ENCODE results near the gene EFNA2. TPM values are rescaled to one million over a fixed set of nuclear protein-coding genes. Genes with fewer than 3 reads are reported as not detected.

EFNA2 gene
- total RNA-seq, 1 experiment from 2014 or later: 11.4 TPM

DNA sequence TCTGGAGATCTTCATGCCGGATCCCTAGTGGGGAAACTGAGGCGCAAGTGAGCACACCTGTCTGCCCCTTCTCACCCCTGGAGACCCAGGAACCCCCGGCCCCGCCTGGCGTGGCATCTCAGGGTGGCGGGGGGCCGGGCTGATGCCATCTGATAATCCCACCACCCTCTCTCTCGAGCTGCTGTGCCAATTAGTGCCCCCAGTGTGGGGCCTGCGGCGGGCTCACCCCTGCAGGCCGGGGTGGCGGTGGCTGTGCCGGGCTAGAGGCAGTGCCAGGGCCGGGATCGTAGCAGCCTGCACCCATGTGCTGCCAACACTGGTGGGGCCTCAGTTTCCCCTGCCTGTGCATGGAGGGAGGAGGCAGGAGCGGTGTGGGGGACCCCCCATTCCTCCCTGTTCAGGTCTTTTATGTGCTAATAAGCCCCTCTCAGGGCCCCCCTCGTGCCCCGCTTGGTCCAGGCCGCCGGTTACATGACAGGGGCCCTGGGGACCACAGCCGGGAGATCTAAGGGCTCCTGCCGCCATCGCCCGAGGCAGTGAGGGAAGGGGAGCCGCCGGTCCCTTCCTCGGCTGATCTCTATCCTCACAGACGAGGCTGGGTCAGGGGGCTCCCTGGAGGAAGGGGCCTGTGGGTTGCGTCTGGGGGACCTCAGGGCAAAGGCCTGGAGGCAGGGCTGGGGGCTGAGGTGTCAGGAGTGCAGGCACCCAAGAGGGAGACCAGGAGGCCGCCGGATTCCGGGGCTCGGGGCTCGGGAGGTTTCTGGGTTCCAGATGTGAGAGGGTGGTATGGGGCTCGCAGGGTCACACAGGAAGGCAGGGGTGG, 8.3 kb downstream of the EFNA2 start:
- no peak for TF ChIP-seq KAT7 (CRISPR knock-in tag; IDR thresholded peaks at IDR 0.05; ENCODE audit: borderline replicate concordance)
- TF ChIP-seq, protein P1, sequence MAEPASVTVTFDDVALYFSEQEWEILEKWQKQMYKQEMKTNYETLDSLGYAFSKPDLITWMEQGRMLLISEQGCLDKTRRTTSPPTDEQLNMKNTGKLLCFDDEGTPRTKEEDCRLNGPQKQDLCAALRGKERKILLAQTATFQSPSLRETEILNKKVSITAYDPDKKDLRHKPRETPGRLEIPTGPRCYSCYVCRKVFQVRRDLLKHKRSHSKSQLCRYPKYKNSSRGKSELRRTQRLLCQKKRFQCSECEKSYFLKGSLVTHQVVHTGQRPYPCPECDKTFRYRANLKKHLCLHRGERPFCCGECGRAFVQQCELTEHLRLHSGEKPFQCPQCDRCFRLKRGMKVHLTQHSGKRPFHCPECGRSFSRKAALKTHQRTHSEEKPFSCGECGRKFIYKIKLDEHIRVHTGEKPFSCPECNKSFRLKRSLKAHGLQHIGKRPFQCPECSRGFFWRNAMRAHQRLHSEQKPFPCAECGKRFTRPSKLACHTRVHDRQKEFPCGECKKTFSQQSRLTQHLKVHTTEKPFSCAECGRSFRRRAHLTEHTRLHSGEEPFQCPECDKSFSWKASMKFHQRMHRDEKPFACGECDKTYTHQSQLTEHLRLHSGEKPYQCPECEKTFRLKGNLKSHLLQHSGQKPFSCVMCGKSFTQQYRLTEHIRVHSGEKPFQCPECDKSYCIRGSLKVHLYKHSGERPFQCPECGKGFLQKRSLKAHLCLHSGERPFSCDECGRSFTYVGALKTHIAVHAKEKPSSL (CRISPR knock-in tag; conservative IDR thresholded peaks at IDR 0.05): no peak
- TF ChIP-seq, protein P2, sequence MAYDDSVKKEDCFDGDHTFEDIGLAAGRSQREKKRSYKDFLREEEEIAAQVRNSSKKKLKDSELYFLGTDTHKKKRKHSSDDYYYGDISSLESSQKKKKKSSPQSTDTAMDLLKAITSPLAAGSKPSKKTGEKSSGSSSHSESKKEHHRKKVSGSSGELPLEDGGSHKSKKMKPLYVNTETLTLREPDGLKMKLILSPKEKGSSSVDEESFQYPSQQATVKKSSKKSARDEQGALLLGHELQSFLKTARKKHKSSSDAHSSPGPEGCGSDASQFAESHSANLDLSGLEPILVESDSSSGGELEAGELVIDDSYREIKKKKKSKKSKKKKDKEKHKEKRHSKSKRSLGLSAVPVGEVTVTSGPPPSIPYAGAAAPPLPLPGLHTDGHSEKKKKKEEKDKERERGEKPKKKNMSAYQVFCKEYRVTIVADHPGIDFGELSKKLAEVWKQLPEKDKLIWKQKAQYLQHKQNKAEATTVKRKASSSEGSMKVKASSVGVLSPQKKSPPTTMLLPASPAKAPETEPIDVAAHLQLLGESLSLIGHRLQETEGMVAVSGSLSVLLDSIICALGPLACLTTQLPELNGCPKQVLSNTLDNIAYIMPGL (CRISPR knock-in tag; IDR thresholded peaks at IDR 0.05): no peak
- TF ChIP-seq RELA (CRISPR knock-in tag; IDR thresholded peaks at IDR 0.05; ENCODE audit: borderline replicate concordance): no peak
- TF ChIP-seq RORB (CRISPR knock-in tag; IDR thresholded peaks at IDR 0.05): no peak
- TF ChIP-seq, protein P3, sequence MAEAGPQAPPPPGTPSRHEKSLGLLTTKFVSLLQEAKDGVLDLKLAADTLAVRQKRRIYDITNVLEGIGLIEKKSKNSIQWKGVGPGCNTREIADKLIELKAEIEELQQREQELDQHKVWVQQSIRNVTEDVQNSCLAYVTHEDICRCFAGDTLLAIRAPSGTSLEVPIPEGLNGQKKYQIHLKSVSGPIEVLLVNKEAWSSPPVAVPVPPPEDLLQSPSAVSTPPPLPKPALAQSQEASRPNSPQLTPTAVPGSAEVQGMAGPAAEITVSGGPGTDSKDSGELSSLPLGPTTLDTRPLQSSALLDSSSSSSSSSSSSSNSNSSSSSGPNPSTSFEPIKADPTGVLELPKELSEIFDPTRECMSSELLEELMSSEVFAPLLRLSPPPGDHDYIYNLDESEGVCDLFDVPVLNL (CRISPR knock-in tag; IDR thresholded peaks at IDR 0.05; ENCODE audit: borderline replicate concordance, low read depth): no peak
- TF ChIP-seq MXD4 (CRISPR knock-in tag; IDR thresholded peaks at IDR 0.05; ENCODE audit: borderline replicate concordance): no peak
- TF ChIP-seq JAZF1 (CRISPR knock-in tag; IDR thresholded peaks at IDR 0.05): no peak
- TF ChIP-seq, protein P4, sequence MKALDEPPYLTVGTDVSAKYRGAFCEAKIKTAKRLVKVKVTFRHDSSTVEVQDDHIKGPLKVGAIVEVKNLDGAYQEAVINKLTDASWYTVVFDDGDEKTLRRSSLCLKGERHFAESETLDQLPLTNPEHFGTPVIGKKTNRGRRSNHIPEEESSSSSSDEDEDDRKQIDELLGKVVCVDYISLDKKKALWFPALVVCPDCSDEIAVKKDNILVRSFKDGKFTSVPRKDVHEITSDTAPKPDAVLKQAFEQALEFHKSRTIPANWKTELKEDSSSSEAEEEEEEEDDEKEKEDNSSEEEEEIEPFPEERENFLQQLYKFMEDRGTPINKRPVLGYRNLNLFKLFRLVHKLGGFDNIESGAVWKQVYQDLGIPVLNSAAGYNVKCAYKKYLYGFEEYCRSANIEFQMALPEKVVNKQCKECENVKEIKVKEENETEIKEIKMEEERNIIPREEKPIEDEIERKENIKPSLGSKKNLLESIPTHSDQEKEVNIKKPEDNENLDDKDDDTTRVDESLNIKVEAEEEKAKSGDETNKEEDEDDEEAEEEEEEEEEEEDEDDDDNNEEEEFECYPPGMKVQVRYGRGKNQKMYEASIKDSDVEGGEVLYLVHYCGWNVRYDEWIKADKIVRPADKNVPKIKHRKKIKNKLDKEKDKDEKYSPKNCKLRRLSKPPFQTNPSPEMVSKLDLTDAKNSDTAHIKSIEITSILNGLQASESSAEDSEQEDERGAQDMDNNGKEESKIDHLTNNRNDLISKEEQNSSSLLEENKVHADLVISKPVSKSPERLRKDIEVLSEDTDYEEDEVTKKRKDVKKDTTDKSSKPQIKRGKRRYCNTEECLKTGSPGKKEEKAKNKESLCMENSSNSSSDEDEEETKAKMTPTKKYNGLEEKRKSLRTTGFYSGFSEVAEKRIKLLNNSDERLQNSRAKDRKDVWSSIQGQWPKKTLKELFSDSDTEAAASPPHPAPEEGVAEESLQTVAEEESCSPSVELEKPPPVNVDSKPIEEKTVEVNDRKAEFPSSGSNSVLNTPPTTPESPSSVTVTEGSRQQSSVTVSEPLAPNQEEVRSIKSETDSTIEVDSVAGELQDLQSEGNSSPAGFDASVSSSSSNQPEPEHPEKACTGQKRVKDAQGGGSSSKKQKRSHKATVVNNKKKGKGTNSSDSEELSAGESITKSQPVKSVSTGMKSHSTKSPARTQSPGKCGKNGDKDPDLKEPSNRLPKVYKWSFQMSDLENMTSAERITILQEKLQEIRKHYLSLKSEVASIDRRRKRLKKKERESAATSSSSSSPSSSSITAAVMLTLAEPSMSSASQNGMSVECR (CRISPR knock-in tag; IDR thresholded peaks at IDR 0.05; ENCODE audit: borderline replicate concordance): no peak
- TF ChIP-seq, protein P5, sequence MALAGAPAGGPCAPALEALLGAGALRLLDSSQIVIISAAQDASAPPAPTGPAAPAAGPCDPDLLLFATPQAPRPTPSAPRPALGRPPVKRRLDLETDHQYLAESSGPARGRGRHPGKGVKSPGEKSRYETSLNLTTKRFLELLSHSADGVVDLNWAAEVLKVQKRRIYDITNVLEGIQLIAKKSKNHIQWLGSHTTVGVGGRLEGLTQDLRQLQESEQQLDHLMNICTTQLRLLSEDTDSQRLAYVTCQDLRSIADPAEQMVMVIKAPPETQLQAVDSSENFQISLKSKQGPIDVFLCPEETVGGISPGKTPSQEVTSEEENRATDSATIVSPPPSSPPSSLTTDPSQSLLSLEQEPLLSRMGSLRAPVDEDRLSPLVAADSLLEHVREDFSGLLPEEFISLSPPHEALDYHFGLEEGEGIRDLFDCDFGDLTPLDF (CRISPR knock-in tag; IDR thresholded peaks at IDR 0.05): no peak
- TF ChIP-seq, protein P6, sequence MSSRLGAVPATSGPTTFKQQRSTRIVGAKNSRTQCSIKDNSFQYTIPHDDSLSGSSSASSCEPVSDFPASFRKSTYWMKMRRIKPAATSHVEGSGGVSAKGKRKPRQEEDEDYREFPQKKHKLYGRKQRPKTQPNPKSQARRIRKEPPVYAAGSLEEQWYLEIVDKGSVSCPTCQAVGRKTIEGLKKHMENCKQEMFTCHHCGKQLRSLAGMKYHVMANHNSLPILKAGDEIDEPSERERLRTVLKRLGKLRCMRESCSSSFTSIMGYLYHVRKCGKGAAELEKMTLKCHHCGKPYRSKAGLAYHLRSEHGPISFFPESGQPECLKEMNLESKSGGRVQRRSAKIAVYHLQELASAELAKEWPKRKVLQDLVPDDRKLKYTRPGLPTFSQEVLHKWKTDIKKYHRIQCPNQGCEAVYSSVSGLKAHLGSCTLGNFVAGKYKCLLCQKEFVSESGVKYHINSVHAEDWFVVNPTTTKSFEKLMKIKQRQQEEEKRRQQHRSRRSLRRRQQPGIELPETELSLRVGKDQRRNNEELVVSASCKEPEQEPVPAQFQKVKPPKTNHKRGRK (CRISPR knock-in tag; IDR thresholded peaks at IDR 0.05; ENCODE audit: borderline replicate concordance): no peak
- no peak for TF ChIP-seq ZNF121 (CRISPR knock-in tag; IDR thresholded peaks at IDR 0.05)
- TF ChIP-seq CREM (CRISPR knock-in tag; IDR thresholded peaks at IDR 0.05): no peak
- no peak for TF ChIP-seq TEAD4 (CRISPR knock-in tag; IDR thresholded peaks at IDR 0.05)
- TF ChIP-seq ZNF423 (CRISPR knock-in tag; IDR thresholded peaks at IDR 0.05): no peak
- TF ChIP-seq ATF1 (CRISPR knock-in tag; IDR thresholded peaks at IDR 0.05): no peak
- no peak for TF ChIP-seq SMAD3 (CRISPR knock-in tag; IDR thresholded peaks at IDR 0.05; ENCODE audit: borderline replicate concordance)
- TF ChIP-seq, protein P7, sequence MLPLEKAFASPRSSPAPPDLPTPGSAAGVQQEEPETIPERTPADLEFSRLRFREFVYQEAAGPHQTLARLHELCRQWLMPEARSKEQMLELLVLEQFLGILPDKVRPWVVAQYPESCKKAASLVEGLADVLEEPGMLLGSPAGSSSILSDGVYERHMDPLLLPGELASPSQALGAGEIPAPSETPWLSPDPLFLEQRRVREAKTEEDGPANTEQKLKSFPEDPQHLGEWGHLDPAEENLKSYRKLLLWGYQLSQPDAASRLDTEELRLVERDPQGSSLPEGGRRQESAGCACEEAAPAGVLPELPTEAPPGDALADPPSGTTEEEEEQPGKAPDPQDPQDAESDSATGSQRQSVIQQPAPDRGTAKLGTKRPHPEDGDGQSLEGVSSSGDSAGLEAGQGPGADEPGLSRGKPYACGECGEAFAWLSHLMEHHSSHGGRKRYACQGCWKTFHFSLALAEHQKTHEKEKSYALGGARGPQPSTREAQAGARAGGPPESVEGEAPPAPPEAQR (CRISPR knock-in tag; IDR thresholded peaks at IDR 0.05): no peak
- peak overlapping the region; percentile 59; the same call in 1 of the 2 replicates for H3K4me3 Mint-ChIP-seq
- H3K27me3 Mint-ChIP-seq (ENCODE audit: low read depth): peaks cover 8% of the 10 kb centered on the region
- H3K36me3 Mint-ChIP-seq: no peaks in the 10 kb centered on the region
- ATAC-seq (no peak), DNase-seq (ENCODE audit: low spot score) (no peak)
- peaks cover 3% of the 10 kb centered on the region; the same call in 1 of the 2 replicates for H3K4me1 Mint-ChIP-seq
- no peak overlapping the region for H3K27ac Mint-ChIP-seq
- no peaks in the 10 kb centered on the region for H3K9me3 Mint-ChIP-seq
- POLR2A ChIA-PET: interaction anchor here (0.7 kb wide), 1 partner anchor 293 kb away, joined by 4 read pairs; no protein-coding TSS in a partner anchor
- CTCF ChIA-PET: no interaction called here

Data from WTC11 (cell line).